ENCODE data around the gene FBXW12. TPM values are rescaled to one million over a fixed set of nuclear protein-coding genes. Genes with fewer than 3 reads are reported as not detected.
"Not testable (repeated sequence)": the region's sequence is repeated elsewhere in the genome, so short reads cannot be mapped to it uniquely, and the experiment has no call there.

FBXW12 gene
- total RNA-seq, 1 donor from 2014 or later: not detected

GRCh38 chr3:48372377-48372770 lies 355 bp downstream of the FBXW12 start:
- no peak for DNase-seq (ENCODE audit: low read depth)

GRCh38 chr3:48372862-48373435 lies 930 bp downstream of the FBXW12 start:
- DNase-seq (ENCODE audit: low read depth): no peak

DNA sequence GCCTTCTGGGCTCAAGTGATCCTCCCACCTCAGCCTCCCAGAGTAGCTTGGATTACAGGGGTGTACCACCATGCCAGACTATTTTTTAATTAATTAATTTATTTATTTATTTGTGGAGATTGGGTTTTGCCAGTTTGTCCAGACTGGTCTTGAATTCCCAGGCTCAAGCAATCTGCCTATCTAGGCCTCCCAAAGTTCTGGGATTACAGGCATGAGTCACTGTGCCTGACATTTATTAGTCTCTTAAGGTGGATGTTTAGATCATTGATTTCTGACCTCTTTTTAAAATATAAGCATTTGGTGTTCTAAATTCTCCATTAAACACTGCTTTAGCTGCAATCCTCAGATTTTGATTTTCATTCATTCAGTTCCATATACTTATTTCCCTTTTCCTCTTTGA lies 15.6 kb downstream of the FBXW12 start:
- no peak for DNase-seq (ENCODE audit: low read depth)

DNA sequence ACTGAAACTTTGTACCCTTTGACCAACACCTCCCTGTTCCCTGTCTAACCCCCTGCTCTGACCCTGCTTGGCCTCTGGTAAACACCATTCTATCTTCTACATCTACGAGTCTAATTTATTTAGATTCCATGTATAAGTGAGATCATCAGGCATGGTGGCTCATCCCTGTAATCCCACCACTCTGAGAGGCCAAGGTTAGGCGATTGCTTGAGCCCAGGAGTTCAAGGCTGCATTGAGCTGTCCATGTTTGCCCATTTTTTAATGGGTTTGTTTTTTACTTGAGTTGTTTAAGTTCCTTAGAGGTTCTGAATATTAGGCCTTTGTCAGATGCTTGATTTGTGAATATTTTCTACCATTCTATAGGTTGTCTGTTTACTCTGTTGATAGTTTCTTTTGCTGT lies 16.9 kb downstream of the FBXW12 start:
- DNase-seq (ENCODE audit: low read depth): no peak

DNA sequence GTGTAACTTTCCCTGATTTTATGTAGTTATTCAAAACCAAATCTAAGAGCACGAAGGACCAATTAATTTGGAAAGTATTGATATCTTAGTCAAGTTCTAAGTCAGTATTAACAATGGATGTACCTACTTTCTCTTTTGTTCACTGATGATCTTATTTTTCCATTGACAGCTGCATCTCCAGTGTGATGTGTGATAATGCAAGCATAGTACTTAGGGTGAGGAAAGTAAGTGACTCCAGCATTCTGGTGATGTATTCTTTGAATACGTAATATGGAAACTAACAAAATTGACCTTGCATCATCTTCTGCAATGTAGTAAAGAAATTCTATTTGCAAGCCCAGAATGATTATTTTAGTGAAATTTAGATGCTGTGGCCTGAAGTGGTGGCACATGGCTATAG lies 22.4 kb downstream of the FBXW12 start:
- no peak for DNase-seq (ENCODE audit: low read depth)

GRCh38 chr3:48395714-48396113 lies 23.7 kb downstream of the FBXW12 start:
- DNase-seq (ENCODE audit: low read depth): no peak

DNA sequence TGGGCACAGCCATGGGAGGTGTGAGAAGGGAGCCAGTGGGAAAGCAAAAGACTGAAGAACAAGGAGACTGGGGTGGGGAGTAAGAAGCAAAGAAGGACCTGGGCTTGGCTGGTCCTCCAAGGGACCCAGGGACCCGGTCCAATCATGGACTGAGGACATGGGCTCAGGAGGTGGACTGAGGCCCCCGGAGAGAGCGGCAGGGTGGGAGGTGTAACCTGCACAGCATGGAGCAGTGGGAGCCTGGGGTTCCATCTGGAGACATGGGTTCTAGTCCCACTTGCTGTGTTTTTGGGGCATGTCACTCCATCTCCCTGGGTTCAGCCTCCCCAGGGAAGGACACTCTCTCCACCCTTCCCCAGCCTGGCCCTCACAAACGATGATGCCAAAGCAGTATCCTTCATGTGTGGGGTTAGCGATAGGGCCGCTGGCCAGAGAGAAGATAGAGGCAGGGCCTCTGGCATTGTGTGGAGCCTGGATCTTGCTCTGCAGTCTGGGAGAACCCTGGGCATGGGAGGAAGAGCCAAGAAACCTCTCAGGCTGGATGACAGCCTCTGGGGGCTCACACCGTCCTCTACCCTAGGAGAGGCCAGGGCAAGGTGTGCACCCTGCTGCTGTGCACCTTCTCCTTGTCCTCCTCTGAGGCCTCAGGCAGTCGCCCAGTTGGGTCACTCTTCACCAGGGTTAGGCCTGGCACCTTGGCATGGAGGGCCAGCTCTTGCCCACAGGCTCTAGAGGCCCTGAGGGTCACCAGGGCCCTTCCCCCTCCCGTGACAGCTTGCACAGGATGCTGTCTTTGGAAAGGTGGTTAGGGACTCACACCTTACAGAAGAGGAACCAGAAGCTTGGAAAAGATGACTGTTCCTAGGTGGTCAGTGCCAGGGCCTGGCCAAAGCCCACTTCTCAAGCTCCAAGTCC lies 26.0 kb downstream of the FBXW12 start:
- no peak for DNase-seq (ENCODE audit: low read depth)

GRCh38 chr3:48398701-48399386 lies 26.8 kb downstream of the FBXW12 start:
- no peak for DNase-seq (ENCODE audit: low read depth)

GRCh38 chr3:48399387-48400172 lies 27.6 kb downstream of the FBXW12 start:
- DNase-seq (ENCODE audit: low read depth): peak; percentile 13

DNA sequence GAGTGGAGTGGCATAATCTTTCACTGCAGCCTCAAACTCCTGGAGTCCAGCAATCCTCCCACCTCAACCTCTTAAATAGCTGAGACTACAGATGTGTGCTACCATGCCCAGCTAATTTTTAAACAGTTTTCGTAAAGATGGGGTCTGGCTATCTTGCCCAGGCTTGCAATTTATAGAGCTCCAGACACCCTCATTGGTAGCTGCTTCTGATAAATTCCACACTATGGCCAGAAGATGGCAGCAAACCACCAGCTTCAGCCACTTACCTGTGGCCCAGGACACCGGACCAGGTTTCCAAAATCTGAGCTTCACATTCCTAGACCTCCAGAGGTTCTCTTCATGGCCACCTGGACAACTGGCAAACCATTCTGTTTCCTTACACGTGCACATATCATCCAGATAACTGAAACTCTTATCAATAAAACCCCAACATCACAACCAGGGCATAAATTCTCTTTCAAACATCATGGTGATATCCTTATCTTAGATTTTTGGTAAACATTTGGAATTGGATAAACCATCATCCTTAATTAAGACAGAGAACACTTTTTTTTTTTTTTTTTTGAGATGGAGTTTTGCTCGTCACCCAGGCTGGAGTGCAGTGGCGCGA lies 28.9 kb downstream of the FBXW12 start:
- DNase-seq (ENCODE audit: low read depth): peak; percentile 69

DNA sequence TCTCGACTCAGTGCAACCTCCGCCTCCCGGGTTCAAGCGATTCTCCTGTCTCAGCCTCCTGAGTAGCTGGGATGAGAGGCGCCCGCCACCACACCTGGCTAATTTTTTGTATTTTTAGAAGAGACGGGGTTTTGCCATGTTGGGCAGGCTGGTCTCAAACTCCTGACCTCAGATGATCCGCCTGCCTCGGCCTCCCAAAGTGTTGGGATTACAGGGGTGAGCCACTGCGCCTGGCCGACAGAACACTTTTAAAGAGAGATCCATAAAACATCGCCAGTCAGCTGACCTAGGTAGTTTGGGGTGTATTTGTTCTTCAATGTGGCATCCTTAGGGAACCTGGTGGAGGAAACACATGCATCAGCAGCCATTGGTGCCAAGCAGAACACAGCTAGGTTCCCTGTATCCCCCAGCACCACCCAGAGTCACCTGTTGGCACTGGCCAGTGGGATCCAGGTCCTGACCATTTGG lies 29.4 kb downstream of the FBXW12 start:
- not testable (repeated sequence) for DNase-seq (ENCODE audit: low read depth)

DNA sequence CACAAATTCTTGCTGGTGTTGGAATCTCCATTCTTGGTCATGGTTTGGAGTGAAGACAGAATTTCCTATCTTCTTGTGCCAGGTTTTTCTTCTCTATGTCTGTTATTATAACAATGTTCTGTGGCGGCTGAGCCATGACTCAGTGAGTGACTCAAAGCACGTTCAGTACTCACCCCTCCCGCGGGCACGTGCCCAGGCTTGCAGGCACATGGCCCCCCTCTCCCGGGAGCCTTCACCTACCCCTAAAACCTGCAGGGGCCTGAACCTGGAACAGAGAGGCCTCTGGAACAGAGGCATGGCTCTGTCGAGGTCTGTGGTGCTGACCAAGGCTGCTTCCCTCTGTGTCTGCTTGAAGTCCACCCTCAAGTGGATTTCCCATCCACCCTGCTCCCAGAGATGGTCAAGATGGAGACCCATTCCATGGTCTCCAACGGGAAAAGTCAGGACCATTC lies 30.3 kb downstream of the FBXW12 start:
- peak; percentile 85 for DNase-seq (ENCODE audit: low read depth)

DNA sequence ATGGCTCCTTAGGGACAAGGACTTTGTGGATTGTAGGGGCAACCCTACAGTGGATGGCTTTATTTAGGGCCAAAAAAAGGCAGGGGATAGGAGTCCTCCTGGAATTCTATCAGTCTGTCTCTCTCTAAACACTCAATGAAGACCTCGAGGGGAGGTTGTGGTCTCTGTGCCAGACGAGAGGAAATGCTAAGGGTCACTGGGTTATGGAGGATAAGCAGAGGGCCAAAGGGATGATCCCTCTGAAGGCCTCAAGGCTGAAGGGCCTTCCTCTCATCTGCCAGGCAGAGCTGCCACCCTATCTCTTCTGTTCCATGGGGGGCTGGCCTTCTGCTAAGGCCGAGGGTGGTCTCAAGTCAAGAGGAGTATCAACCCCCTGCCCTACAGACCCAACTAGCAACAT lies 30.9 kb downstream of the FBXW12 start:
- DNase-seq (ENCODE audit: low read depth): no peak

DNA sequence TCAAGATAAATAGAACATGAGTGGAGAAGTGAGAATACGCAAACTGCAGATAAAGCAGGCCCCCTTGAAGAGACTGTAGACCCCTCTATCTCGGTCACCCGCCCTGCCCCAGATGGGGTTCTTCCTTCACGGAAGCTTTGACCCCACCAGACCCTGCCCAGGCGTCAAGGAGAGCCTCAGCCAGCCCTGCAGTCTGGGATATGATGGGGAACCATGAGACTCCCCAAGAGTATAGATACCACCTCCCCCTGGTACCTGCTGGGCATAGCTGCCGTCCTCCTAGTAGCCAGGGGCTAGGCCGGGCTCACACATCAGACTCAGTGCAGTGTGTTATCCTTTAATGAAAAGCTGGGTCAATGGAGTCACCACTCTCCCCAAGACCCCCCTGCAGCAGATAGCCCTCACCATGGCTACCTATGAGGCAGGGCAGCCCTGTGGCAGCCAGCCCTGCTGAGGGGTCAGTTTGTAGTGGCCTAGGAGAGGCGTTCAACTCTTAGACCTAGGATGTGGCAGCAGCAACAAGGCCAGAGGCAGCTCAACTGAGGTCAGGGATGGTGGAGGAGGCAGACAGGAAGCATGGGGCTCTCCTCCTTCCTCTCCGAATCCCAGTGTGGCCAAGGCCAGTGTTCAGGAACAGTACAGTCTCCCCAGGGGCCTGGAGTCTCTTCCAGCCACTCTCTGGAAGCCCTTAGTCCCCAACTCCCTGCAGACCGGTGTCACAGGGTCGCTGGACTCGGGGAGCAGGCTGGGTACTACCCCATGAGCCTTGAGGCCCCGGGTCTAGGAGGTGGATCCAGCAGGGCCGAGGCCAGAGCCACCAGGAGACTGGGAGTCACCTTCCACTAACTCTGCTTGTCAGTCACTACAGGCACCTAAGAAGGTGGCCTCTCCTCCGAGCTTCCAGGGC lies 31.8 kb downstream of the FBXW12 start:
- DNase-seq (ENCODE audit: low read depth): no peak

DNA sequence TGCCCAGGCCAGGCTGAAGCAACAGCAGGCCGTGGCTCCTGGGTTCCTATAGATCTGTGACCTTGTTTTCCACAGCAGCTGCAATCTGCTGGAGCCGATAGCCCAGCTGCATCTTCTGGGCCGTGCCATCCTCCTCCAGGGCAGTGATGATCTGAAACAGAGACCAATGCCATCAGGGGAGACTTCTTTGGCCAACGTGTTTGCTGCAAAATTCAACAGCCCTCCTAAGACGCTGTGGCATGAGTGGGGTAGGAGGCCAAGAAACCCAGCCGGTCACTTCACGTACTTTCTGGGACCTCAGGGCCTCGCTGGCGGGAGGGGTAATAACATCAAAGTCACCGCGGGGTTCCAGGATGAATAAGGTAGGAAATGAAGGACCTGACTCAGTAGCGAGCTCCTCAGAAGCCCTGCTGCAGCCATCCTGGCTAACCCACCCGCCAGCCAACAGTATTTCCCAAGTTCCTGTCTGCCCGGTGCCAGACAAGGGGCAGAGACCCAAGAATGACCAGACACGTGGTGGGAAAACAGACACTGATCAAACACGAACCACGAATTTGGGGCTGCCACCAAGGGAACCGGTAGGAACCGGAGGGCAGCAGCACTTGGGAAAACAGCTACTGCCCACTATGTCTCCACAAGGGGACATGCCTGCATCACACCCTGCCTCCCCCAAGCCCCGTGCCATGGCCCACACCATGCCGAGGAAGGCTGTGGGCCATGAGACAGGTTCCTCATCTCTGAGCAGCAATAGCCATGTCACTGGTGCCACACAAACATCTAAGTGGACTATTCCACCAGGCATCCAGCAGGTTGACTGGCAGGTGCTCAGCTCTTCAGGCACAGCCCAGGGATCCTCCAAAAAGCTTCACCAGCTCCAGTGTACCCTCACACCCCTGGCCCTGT lies 32.7 kb downstream of the FBXW12 start:
- no peak for DNase-seq (ENCODE audit: low read depth)

- DNase-seq (ENCODE audit: low read depth): no peak
Observed at GRCh38 chr3:48405343-48405881, 33.4 kb downstream of the FBXW12 start.

DNA sequence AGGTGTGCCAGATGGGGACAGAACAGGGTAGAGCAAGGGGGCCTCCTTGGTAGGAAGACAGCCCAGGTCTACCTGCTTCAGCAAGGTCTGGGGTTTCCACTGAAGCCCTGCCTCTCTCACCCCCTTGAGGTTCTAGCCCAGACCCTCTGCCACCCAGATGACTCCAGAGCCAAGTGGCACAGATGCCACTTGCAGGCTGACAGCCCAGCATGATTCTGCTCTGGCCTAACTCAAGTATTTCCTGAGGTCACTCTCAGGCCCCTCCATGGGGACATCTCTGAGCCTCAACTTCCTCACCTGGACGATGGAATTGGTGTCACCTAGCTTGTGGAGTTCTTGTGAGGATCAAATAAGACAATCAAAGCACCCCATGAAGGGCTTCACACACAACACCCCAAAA lies 34.0 kb downstream of the FBXW12 start:
- DNase-seq (ENCODE audit: low read depth): no peak

Data from myocyte (in vitro differentiated cells).